ENCODE measurements around the gene DLGAP1.

The DLGAP1 gene

DNA sequence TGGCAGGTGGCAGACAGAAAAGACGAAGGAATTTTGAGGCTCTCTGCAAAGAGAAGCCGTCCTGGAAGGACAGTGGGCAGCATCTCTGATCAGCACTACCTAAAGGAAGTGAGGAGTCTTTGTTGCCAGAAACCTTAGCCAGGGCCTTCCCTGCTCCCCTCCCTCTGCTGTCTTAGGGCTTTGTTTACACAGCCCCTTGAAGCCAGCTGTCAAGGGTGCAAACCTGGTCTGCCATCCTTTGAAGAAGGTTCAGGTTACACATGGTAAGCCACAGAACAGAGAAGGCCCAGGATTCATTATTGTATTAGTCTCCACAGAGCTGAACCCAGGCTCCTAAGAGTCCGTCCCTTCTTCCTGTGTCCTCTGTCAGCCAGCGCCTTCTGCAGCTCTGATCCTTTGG is 648.5 kb downstream of the DLGAP1 start:
- no peak overlapping the region for H2AFZ ChIP-seq (ENCODE audit: low read depth, low read length)
- no peaks in the 10 kb centered on the region for H3K4me1 ChIP-seq (ENCODE audit: low read length)
- peaks cover 12% of the 10 kb centered on the region; the same call in 1 of the 2 replicates for H3K27me3 ChIP-seq (ENCODE audit: low read depth, low read length)
- no peaks in the 10 kb centered on the region for H3K36me3 ChIP-seq (replicated peaks; ENCODE audit: low read depth, low read length)
- no peak overlapping the region for H3K4me2 ChIP-seq (ENCODE audit: low read length)
- no peaks in the 10 kb centered on the region for H3K79me2 ChIP-seq (ENCODE audit: low read length)
- H3K9me3 ChIP-seq (ENCODE audit: insufficient read depth, low read length), result no peaks in the 10 kb centered on the region
- no peak overlapping the region for H3K9ac ChIP-seq (ENCODE audit: low read length)
- H3K4me3 ChIP-seq (ENCODE audit: low read length), result no peak overlapping the region
- H4K20me1 ChIP-seq (ENCODE audit: insufficient read depth, low read length), result no peaks in the 10 kb centered on the region
- TF ChIP-seq EZH2phosphoT487 (IDR thresholded peaks at IDR 0.05; ENCODE audit: low read depth), result no peak
- no peak overlapping the region for H3K27ac ChIP-seq (ENCODE audit: low read length)

- no peak for TF ChIP-seq EZH2phosphoT487 (IDR thresholded peaks at IDR 0.05; ENCODE audit: low read depth)
- TF ChIP-seq CTCF (IDR thresholded peaks at IDR 0.05; ENCODE audit: low read depth, low read length), result no peak
- no peak overlapping the region for H3K4me3 ChIP-seq (ENCODE audit: low read length)
- H3K79me2 ChIP-seq (ENCODE audit: low read length), result no peaks in the 10 kb centered on the region
- H2AFZ ChIP-seq (ENCODE audit: low read depth, low read length), result no peak overlapping the region
- no peaks in the 10 kb centered on the region for H3K4me1 ChIP-seq (ENCODE audit: low read length)
- H3K4me2 ChIP-seq (ENCODE audit: low read length), result no peak overlapping the region
- no peak overlapping the region for H3K27ac ChIP-seq (ENCODE audit: low read length)
- no peaks in the 10 kb centered on the region for H4K20me1 ChIP-seq (ENCODE audit: insufficient read depth, low read length)
- no peaks in the 10 kb centered on the region for H3K9me3 ChIP-seq (ENCODE audit: insufficient read depth, low read length)
- H3K9ac ChIP-seq (ENCODE audit: low read length), result no peak overlapping the region
- H3K36me3 ChIP-seq (replicated peaks; ENCODE audit: low read depth, low read length), result no peaks in the 10 kb centered on the region
- peaks cover 9% of the 10 kb centered on the region; the same call in 1 of the 2 replicates for H3K27me3 ChIP-seq (ENCODE audit: low read depth, low read length)
Observed at GRCh38 chr18:3804336-3804735, 650.8 kb downstream of the DLGAP1 start.

- Histone ChIP-seq H3K79me2 (ENCODE audit: low read length) (no peaks in the 10 kb centered on the region), H2AFZ (ENCODE audit: low read depth, low read length) (no peak overlapping the region), H3K4me2 (ENCODE audit: low read length) (no peak overlapping the region), H3K9me3 (ENCODE audit: insufficient read depth, low read length) (no peaks in the 10 kb centered on the region), H3K4me3 (ENCODE audit: low read length) (no peak overlapping the region), H3K9ac (ENCODE audit: low read length) (no peak overlapping the region), H3K4me1 (ENCODE audit: low read length) (no peaks in the 10 kb centered on the region), H3K27me3 (ENCODE audit: low read depth, low read length) (peaks cover 9% of the 10 kb centered on the region; the same call in 1 of the 2 replicates), H4K20me1 (ENCODE audit: insufficient read depth, low read length) (no peaks in the 10 kb centered on the region), H3K36me3 (replicated peaks; ENCODE audit: low read depth, low read length) (no peaks in the 10 kb centered on the region), H3K27ac (ENCODE audit: low read length) (no peak overlapping the region)
- TF ChIP-seq CTCF (IDR thresholded peaks at IDR 0.05; ENCODE audit: low read depth, low read length) (no peak), EZH2phosphoT487 (IDR thresholded peaks at IDR 0.05; ENCODE audit: low read depth) (no peak)
Observed at GRCh38 chr18:3803350-3803749, 651.8 kb downstream of the DLGAP1 start.

DNA sequence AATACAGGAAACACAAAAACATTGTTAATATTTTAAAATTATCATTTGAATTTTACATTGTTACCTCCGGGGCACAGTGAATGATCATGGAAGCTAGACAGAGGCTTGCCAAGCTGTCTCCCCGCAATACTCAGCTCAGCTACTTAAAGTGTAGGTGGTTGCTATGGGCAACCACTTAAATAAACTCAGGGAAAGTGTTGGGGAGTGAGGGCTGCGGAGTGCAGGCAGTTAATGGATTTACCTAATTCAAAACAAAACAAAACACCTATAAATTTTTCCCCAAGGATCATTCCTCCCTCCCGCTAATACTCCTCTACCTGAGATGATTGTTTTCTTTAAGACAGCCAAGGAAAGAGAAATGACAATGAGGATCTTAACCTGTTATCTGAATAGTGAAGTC is 655.6 kb downstream of the DLGAP1 start:
- Histone ChIP-seq H2AFZ (ENCODE audit: low read depth, low read length) (no peak overlapping the region), H3K36me3 (replicated peaks; ENCODE audit: low read depth, low read length) (no peaks in the 10 kb centered on the region), H4K20me1 (ENCODE audit: insufficient read depth, low read length) (no peaks in the 10 kb centered on the region), H3K79me2 (ENCODE audit: low read length) (no peaks in the 10 kb centered on the region), H3K27ac (ENCODE audit: low read length) (no peak overlapping the region), H3K27me3 (ENCODE audit: low read depth, low read length) (peaks cover 7% of the 10 kb centered on the region; the same call in 1 of the 2 replicates), H3K4me3 (ENCODE audit: low read length) (no peak overlapping the region), H3K4me2 (ENCODE audit: low read length) (no peak overlapping the region), H3K4me1 (ENCODE audit: low read length) (no peaks in the 10 kb centered on the region), H3K9ac (ENCODE audit: low read length) (no peak overlapping the region), H3K9me3 (ENCODE audit: insufficient read depth, low read length) (no peaks in the 10 kb centered on the region)
- TF ChIP-seq EZH2phosphoT487 (IDR thresholded peaks at IDR 0.05; ENCODE audit: low read depth) (no peak), CTCF (IDR thresholded peaks at IDR 0.05; ENCODE audit: low read depth, low read length) (no peak)

GRCh38 chr18:3798032-3798431 is 657.1 kb downstream of the DLGAP1 start:
- Histone ChIP-seq H3K4me2 (ENCODE audit: low read length) (no peak overlapping the region), H3K4me1 (ENCODE audit: low read length) (no peaks in the 10 kb centered on the region), H3K27ac (ENCODE audit: low read length) (no peak overlapping the region), H3K4me3 (ENCODE audit: low read length) (no peak overlapping the region), H3K27me3 (ENCODE audit: low read depth, low read length) (peaks cover 1% of the 10 kb centered on the region; the same call in 1 of the 2 replicates), H3K79me2 (ENCODE audit: low read length) (no peaks in the 10 kb centered on the region), H4K20me1 (ENCODE audit: insufficient read depth, low read length) (no peaks in the 10 kb centered on the region), H2AFZ (ENCODE audit: low read depth, low read length) (no peak overlapping the region), H3K9me3 (ENCODE audit: insufficient read depth, low read length) (no peaks in the 10 kb centered on the region), H3K36me3 (replicated peaks; ENCODE audit: low read depth, low read length) (no peaks in the 10 kb centered on the region), H3K9ac (ENCODE audit: low read length) (no peak overlapping the region)
- TF ChIP-seq CTCF (IDR thresholded peaks at IDR 0.05; ENCODE audit: low read depth, low read length), result no peak
- no peak for TF ChIP-seq EZH2phosphoT487 (IDR thresholded peaks at IDR 0.05; ENCODE audit: low read depth)
